ENCODE results near the gene POLG.

GRCh38 chr15:89303986-89304385 lies 30.6 kb downstream of the POLG start:
- TF ChIP-seq EP300 (IDR thresholded peaks at IDR 0.05): no peak
- TF ChIP-seq, protein P1, sequence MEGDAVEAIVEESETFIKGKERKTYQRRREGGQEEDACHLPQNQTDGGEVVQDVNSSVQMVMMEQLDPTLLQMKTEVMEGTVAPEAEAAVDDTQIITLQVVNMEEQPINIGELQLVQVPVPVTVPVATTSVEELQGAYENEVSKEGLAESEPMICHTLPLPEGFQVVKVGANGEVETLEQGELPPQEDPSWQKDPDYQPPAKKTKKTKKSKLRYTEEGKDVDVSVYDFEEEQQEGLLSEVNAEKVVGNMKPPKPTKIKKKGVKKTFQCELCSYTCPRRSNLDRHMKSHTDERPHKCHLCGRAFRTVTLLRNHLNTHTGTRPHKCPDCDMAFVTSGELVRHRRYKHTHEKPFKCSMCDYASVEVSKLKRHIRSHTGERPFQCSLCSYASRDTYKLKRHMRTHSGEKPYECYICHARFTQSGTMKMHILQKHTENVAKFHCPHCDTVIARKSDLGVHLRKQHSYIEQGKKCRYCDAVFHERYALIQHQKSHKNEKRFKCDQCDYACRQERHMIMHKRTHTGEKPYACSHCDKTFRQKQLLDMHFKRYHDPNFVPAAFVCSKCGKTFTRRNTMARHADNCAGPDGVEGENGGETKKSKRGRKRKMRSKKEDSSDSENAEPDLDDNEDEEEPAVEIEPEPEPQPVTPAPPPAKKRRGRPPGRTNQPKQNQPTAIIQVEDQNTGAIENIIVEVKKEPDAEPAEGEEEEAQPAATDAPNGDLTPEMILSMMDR (IDR thresholded peaks at IDR 0.05): no peak
- no peak for TF ChIP-seq POLR2A (IDR thresholded peaks at IDR 0.05)
- no peak for TF ChIP-seq POLR2AphosphoS5 (IDR thresholded peaks at IDR 0.05)

Data from stomach (tissue), 4 donors.